ENCODE measurements around the gene LSM12.

- no peak for TF ChIP-seq CTCF (IDR thresholded peaks at IDR 0.05; ENCODE audit: low read depth, low read length)
- TF ChIP-seq MYC (IDR thresholded peaks at IDR 0.05; ENCODE audit: low read depth, low read length), result no peak
Measured at GRCh38 chr17:44004761-44005526, 61.5 kb downstream of the LSM12 start.
